ENCODE results near the gene ADCY4.
A peak's percentile ranks its signal among the peaks of the same experiment; 100 is the strongest.

Gene ADCY4

DNA sequence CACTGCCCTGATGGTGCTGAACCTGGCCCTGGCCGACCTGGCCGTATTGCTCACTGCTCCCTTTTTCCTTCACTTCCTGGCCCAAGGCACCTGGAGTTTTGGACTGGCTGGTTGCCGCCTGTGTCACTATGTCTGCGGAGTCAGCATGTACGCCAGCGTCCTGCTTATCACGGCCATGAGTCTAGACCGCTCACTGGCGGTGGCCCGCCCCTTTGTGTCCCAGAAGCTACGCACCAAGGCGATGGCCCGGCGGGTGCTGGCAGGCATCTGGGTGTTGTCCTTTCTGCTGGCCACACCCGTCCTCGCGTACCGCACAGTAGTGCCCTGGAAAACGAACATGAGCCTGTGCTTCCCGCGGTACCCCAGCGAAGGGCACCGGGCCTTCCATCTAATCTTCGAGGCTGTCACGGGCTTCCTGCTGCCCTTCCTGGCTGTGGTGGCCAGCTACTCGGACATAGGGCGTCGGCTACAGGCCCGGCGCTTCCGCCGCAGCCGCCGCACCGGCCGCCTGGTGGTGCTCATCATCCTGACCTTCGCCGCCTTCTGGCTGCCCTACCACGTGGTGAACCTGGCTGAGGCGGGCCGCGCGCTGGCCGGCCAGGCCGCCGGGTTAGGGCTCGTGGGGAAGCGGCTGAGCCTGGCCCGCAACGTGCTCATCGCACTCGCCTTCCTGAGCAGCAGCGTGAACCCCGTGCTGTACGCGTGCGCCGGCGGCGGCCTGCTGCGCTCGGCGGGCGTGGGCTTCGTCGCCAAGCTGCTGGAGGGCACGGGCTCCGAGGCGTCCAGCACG lies 18.9 kb downstream of the ADCY4 start:
- DNase-seq (ENCODE audit: low spot score) = no peak

DNA sequence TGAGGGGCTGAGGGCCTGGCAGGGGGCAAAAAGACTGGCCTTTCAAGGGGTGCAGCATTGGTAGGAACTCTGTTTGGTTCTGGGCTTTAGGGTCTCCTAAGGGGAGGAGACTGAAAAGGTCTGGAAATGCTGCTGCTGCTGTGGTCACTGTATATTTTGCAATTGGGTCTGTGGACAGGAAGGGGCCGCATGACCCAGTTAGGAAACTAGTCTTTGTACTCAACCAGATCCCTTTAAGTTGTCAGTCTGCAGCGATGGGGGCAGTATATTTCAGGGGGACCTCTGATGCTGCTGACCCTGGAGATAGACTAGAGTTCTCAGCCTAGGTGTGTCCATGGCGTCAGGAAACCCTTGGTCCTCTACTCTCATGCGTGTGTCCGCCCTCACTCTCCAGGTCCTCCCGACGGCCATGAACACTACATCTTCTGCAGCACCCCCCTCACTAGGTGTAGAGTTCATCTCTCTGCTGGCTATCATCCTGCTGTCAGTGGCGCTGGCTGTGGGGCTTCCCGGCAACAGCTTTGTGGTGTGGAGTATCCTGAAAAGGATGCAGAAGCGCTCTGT lies 19.5 kb downstream of the ADCY4 start:
- no peak for DNase-seq (ENCODE audit: low spot score)

DNA sequence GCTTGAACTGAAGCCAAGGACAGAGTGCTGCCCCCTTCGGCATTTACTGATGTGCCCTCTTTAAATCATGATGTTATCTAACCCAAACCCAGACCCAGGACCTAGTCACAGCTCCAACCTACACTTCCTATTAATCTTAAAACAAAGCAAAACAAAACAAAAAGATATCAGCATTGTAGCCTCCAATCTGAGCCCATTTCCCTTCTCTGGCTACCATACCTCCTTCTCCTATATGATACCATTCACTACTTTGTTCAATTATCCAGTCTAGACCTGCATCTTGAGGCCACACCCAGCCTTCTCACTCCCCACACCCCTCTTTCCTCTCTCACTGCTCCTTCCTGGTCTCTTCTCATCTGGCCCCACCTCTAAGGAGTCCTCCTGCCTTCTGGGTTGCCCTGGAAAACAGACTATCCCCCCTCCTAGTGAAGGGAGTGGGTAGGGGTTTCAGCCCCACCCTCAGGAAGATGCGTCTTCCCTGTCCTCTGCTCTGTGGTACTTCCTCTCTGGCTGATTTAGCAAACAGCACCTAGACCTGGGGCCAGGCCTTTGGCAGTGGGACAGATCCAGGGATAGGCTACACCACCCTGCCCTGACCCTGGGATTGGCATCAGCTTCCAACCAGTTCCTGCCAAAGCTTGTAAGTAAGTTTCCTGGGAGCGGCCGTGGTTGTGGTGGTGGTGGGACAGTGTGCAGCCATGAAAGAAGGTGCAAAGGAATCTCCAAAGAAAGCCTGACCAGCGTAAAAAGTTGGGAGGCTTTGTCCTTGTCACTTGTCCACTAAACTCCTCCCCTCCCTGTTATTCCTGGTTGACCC lies 20.3 kb downstream of the ADCY4 start:
- DNase-seq (ENCODE audit: low spot score) = no peak

DNA sequence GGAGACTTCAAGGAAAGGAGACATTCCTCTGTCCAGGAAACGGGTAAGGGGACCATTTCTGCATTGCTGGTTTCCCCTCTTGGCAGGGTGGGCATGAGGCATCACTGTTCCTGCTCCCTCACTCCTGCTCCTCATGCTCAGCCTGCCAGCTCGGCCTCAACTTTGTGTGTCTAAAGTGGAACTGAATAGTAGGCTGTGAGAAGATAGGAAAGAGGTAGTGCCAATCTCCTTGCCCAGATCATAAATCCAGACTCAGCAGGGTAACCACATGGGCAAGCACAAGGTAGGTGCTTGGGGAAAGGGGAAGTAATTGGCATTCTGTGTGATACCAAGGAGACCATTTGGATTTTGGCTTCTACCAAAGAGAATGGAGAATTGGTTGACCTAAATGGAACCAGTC lies 21.0 kb downstream of the ADCY4 start:
- no peak for DNase-seq (ENCODE audit: low spot score)

DNA sequence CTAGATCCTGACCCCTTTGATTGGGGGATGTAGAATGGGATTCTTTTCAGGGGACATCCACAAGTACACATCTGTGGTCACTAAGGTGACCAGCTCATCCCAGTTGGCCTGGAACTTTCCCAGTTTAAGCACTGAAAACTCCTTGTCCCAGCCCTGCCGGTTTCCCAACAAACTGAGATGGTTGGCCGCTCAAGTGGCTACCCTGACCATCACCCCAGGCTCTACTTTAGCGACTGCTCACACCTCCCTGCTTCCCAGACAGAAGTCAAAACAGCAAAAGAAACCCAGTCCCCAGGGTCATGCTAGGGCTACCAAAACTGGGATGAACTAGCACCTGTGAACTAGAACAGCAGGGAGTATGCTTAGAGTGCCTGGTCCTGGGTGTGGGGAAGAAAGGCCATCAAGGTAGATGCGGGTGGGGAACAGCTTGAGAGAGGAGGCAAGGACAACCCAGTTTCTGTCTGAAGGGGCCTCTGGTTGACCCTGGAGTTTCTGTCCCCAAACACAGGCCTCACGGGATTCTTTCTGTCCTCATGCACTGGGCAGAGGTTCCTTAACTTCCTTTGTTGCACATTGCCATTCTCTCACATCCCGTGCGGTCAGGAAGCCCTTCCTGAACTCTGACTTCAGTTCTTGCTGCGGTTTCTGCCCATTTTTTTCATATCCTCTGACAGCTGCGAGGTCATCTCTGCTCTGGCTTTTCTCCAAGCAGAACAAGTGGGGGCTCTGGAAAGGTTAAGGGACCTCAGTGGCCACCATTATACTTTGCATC lies 21.9 kb downstream of the ADCY4 start:
- no peak for DNase-seq (ENCODE audit: low spot score)

DNA sequence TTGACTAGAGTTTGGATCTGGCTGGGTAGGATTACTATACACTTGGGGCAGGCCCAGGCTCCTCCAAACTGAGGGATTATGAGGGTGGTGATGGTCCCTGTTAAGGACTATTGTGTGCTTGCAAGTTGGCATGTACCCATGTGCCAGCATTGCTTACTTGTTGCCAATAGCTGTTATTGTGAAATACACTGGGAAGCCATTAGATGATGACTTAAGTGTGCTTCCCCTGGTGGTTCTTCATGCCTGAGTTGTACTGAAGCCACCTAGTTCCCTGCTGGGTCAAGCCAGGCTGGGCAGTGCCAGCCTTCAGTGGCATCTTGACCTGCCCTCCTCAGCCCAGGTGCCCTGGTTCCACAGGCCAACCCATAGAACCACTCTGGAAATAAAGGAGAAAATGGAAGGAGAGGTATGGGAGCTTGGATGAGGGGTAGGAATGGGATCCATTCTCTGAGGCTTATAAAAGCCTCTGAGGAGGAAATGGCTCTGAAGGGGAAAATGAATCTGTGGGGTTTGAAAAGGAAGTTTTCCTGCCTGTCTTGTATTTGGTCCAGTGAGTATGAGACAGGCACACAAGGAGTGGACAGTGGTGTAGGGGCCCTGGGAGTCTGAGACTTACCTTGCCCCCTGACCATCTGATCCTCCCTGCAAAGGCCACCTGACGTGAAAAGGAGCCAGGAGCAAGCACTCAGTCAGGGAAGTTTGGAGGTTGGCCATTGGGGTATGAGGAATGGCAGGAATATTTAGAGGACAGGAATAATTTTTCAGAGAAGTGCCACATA lies 22.8 kb downstream of the ADCY4 start:
- no peak for DNase-seq (ENCODE audit: low spot score)

DNA sequence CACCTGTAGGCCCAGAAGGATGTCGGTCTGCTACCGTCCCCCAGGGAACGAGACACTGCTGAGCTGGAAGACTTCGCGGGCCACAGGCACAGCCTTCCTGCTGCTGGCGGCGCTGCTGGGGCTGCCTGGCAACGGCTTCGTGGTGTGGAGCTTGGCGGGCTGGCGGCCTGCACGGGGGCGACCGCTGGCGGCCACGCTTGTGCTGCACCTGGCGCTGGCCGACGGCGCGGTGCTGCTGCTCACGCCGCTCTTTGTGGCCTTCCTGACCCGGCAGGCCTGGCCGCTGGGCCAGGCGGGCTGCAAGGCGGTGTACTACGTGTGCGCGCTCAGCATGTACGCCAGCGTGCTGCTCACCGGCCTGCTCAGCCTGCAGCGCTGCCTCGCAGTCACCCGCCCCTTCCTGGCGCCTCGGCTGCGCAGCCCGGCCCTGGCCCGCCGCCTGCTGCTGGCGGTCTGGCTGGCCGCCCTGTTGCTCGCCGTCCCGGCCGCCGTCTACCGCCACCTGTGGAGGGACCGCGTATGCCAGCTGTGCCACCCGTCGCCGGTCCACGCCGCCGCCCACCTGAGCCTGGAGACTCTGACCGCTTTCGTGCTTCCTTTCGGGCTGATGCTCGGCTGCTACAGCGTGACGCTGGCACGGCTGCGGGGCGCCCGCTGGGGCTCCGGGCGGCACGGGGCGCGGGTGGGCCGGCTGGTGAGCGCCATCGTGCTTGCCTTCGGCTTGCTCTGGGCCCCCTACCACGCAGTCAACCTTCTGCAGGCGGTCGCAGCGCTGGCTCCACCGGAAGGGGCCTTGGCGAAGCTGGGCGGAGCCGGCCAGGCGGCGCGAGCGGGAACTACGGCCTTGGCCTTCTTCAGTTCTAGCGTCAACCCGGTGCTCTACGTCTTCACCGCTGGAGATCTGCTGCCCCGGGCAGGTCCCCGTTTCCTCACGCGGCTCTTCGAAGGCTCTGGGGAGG lies 23.9 kb downstream of the ADCY4 start, which contains the start of gene LTB4R:
Gene LTB4R, plus strand, starts transcription at position 857 of the 959 bp plus-strand sequence. CDS start 4,150 bp downstream, outside the sequence.
- DNase-seq (ENCODE audit: low spot score) = no peak

DNA sequence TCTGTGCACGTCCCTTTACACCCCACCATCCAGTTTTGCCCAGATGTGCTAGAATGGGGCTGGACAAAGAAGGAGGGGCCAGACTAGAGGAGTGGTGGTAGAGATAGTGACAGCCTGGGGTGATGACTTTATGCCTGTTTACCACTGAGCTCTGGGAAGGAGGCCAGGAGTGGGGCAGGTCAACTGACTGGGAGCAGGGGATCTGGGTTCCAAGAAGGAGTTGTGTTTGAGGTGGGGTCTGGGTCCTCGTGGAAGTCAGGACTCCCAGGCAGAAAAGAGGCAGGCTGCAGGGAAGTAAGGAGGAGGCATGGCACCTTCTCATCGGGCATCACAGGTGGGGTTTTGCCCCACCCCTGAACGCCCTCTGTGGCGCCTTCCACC lies 24.6 kb downstream of the ADCY4 start:
- no peak for DNase-seq (ENCODE audit: low spot score)

DNA sequence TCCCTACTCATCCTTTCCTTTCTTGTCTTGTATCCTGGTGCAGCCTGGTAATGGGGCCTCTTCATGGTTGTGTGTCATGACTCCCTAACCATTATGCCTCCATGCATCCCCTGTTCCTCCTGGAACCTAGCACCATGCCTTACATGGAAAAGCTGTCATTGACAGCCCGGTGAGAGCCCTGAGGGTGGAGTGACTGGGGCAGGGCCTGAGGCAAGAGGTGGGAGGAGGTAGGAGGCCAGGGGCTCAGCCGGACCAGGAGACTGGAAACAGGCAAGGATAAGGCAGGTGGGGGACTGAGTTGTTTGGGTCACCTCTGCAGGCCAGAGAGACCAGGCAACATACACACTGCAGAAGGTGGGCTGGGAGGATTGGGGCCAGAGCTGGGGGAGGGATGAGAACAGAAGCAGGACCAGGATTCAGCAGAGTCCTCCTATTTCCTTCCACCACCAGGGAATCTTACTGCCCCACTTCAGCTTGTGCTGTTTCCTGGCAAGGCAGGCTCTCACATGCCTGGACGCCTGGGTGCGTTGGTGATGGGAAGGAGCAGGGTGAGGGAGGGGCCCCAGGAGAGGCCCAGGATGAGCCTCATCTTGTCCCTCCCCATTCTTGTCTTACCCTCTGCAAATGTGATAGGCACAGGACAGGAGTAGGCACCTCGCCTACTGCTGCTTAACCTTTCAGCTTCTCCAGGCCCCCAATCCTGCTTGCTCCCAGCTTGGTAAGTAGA lies 25.2 kb downstream of the ADCY4 start, which contains the start of gene LTB4R2:
Gene LTB4R2, plus strand, starts transcription at position 603 of the 727 bp plus-strand sequence. CDS start 525 bp downstream, outside the sequence.
- no peak for DNase-seq (ENCODE audit: low spot score)

DNA sequence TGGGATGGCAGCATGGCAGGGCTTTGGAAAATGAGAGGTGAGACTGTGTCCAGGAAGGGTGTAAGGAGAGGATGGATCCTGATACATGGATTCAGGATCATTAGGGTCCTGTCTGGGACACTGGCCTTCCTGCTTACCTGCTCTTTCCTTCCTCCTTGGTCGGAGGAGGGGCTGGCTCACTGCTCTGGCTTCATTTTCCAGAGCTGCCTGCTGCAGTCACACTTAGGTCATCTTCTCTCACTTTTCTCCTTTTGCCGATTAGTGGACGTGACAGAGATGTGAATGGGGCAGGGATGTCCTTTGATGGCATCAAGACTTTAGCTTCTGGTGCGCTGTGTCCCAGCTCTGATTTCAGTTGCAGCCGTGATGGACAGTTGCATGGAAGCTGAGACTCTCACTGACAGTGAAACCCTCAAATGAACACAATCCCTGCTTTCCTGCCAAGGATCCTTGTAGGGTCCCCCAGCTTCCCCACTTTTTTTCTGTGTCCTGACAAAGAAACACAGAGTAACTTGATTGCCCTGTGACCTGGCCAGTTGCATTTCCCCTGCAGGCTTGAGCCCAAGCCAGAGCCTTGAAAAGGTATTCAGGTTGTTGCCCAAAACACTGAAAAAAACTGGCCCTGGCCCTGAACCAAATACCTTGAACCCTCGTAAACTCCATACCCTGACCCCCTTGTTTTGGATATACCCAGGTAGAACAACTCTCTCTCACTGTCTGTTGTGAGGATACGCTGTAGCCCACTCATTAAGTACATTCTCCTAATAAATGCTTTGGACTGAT lies 26.3 kb downstream of the ADCY4 start:
- no peak for DNase-seq (ENCODE audit: low spot score)

DNA sequence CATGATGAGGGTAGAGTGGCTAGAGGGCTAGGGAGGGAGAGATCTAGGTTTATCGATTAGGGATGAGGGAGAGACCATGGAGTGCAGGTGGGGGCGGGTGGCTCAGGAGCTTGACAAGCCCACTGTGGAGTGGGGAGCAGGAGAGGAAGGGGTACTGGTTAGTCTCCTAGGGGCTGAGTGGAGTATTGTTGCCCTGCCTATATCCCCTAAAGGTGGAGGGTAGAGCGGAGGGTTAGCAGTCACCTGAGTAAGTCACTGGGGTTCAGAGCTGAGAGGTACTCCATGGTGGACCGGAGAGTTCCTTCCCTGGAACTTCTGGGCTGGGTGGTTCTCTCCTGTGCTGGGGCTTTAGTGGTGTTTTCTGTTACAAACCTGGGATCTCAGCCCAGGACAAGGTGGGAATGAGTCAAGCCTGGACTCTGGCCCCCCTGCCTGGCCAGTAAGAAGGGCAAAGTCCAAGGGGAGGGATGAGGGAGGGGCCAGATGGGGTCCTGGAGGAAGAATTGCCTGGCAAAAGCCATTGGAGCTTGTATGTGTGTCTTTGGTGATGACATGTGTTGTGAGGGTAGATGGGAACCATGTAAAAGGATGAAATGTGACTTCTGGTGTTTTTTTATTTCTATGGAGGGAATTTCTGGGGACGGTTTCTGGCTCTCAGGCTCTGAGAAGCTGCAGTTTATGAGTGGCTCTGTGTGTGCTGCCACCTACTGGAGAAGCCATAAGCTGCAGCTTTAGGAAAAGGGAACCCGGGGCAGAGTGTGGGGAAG lies 27.1 kb downstream of the ADCY4 start, which contains the start of gene CIDEB:
Gene CIDEB, minus strand, starts transcription at position 403 of the 767 bp plus-strand sequence. Its CDS starts 119 bp downstream, at position 284.
- peak; percentile 99 for DNase-seq (ENCODE audit: low spot score)

DNA sequence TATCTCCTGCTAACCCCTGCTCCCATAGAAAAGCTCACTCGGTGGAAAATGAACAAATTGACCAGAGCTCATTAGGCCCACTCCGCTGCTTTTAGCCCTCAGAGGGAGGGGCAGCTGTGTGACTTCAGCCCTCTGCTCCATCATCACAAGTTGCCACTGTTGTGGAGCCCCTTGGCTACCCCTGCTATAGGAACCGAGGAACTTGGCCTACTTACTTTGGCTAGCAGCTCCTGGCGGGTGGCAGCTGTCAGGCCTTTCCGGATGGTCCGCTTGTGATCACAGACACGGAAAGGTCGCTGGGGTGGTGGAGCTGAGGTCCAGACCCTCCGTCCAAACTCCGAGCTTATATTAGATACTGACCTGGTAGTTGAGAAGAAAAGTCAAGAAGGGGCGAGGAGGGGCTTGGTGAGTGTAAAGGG lies 27.7 kb downstream of the ADCY4 start:
- DNase-seq (ENCODE audit: low spot score) = no peak

DNA sequence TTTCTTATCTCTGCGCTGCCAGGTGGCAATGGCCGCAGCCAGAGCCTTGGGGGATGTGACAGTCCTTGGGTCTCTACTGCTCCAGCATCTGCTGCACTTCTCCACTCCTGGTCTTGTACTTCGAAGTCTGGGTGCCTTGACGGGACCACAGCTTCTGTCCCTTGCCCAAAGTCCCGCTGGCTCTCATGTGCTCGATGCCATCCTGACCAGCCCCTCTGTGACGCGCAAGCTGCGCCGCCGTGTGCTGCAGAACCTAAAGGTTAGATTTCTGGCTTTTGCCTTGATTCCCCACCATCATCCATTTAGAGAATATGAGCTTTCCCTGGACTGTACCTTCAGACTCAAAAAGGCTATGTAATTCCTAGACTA lies 30.9 kb downstream of the ADCY4 start:
- DNase-seq (ENCODE audit: low spot score) = no peak

DNA sequence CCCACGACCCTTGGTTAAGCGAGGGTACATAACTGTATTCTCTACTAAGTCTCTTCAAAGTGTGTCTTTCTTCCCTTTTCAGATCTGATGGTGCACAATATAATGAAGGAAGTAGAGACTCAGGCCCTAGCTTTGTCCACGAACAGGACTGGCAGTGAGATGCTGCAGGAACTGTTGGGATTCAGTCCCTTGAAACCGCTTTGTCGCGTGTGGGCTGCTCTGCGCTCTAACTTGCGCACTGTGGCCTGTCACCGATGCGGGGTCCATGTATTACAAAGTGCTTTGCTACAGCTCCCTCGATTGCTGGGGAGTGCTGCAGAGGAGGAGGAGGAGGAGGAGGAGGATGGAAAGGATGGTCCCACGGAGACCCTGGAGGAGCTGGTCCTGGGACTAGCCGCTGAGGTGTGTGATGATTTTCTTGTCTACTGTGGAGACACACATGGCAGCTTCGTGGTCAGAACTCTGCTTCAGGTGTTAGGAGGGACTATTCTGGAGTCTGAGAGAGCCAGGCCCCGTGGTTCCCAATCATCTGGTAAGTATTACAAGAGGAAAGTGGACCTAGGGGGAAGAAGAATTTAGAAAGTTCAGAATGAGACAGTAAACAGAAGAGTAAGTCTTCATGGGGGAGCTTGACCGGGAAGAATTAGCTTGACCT lies 34.4 kb downstream of the ADCY4 start:
- no peak for DNase-seq (ENCODE audit: low spot score)

DNA sequence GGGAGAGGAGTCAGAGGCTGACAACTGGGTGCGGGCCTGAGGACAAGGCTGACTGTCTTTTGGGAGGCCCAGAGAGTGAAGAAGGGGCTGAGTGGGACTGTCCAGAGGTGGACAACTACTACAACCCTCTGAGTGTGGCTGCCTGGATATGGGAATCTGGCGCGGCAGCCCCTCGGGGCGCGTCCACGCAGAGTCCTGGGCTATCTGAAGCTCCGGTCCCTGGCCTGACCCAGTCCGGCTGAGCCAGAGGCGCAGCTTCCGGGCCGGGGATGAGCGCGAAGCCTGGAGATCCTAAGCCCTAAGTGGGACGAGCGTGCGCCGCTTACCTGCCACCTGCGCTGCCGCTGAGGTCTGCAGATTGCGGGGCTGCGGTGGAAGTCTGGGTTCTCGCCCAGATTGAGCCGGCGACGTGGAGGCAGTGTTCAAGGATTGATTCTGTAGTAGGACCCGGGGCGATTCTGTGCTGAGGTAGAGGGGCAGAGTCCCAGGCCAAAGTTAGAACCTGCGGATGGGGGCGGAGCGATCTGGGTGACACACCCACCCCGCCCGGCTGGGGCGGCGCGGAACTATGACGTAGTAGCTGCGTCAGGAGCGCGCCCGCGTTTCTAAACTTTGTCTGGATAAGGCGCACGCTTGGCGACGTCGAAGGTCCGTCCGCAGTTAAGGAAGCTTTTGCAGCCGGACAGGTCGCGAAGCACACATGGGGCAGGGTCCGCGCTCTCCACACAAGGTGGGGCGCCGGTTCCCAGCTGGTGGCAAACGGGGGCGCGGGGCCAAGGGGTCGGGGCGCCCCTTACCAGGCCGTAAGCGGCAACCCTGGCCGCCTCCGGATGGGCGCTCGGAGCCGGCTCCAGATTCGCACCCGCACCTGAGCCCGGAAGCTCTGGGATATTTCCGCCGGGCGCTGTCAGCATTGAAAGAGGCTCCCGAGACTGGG lies 35.3 kb downstream of the ADCY4 start, which contains the start of the genes DHRS1 and NOP9:
Gene DHRS1, minus strand, starts transcription at position 526 of the 937 bp plus-strand sequence. CDS start 674 bp downstream, outside the sequence.
Gene NOP9, plus strand, starts transcription at position 596 of the 937 bp plus-strand sequence. Its CDS starts 105 bp downstream, at position 701.
- peak; percentile 87 for DNase-seq (ENCODE audit: low spot score)

DNA sequence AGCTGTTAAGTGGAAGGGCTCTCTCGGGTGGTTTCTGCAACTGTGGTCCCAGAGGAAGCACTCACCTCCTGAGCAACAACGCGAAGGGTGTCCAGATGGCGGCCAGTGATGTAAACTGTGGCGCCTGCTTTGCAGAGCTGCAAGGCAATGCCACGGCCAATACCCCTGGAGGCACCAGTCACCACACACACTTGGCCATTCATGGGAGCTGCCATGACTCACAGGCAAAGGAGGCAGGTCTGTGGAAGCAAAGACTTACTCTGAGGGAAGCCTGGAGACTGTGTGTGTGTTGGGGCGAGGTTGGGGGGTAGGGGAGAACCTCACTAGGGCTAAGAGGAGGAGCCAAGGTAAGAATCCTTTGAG lies 36.0 kb downstream of the ADCY4 start:
- DNase-seq (ENCODE audit: low spot score) = no peak

Data from HuH-7 (cell line).